ENCODE results near the gene CMTM7. TPM values are rescaled to one million over a fixed set of nuclear protein-coding genes. Genes with fewer than 3 reads are reported as not detected.
"Not testable (repeated sequence)": the region's sequence is repeated elsewhere in the genome, so short reads cannot be mapped to it uniquely, and the experiment has no call there.

CMTM7 gene
- total RNA-seq, 1 donor from 2014 or later: 95.5 TPM

DNA sequence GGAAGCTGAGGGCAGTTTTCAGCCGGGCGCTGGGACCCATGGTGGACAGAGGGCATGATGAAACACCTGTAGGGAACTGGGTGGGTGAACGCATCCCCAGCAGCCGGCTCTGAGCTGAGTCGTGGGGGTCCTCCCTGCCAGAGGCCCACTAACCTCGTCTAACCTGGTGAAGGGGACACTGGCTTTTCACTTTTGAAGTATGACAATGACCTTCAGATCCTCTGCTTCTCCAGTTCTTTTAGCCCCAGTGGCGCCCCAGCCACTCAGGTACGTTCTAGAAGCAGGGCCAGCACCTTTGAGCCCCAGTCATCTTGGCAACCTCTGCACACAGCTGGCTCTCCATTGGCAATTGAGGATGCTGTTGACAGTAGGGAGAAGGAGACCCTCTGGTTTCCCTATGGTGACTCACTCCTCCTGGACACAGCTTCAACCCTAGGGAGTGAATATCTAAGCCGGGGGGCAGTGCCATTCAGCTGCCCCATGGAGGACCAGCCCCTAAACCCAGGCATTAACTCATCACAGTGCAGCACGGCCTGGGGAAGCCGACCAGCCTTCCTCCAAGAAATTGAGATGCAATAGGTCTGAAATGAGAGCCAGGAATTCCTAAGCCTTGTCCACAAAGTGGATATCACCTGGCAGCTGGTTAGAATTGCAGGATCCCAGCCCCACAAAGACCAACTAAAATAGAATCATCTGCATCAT, 64.9 kb downstream of the CMTM7 start:
- Mint-ChIP-seq H3K27me3 (ENCODE audit: unreplicated experiment) (peaks cover 5% of the 10 kb centered on the region), H3K27ac (ENCODE audit: unreplicated experiment) (no peak overlapping the region), H3K36me3 (ENCODE audit: unreplicated experiment) (peaks cover 8% of the 10 kb centered on the region)

DNA sequence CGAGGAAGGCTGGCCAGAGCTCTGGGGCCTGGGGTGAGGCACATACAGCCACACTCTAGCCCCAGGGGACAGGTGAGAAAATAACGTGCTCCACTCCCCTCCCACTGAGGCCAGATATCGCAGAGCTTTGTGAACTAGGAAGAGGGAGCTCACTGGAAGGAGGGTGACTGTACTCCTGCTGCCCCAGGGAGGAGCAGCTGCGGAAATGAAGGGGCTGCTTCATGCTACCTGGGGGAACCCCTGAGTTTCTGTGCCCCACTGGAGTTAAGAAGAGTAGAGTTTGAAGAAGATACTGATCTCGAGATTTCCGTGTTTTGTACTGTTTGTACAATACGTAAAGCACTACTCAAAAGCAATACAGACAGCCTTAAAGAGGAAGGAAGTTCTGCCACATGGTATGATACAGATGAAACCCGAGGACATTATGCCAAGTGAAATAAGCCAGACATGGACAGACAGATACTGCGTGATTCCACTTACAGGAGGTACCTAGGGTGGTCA, 66.4 kb downstream of the CMTM7 start:
- Mint-ChIP-seq H3K9me3 (ENCODE audit: unreplicated experiment) (peaks cover 10% of the 10 kb centered on the region), H3K36me3 (ENCODE audit: unreplicated experiment) (peaks cover 8% of the 10 kb centered on the region), H3K4me1 (ENCODE audit: low read depth, unreplicated experiment) (peaks cover 42% of the 10 kb centered on the region), H3K27me3 (ENCODE audit: unreplicated experiment) (peaks cover 5% of the 10 kb centered on the region), H3K4me3 (ENCODE audit: unreplicated experiment) (no peak overlapping the region), H3K27ac (ENCODE audit: unreplicated experiment) (peak overlapping the region; percentile 4)
- TF ChIP-seq, protein P1, sequence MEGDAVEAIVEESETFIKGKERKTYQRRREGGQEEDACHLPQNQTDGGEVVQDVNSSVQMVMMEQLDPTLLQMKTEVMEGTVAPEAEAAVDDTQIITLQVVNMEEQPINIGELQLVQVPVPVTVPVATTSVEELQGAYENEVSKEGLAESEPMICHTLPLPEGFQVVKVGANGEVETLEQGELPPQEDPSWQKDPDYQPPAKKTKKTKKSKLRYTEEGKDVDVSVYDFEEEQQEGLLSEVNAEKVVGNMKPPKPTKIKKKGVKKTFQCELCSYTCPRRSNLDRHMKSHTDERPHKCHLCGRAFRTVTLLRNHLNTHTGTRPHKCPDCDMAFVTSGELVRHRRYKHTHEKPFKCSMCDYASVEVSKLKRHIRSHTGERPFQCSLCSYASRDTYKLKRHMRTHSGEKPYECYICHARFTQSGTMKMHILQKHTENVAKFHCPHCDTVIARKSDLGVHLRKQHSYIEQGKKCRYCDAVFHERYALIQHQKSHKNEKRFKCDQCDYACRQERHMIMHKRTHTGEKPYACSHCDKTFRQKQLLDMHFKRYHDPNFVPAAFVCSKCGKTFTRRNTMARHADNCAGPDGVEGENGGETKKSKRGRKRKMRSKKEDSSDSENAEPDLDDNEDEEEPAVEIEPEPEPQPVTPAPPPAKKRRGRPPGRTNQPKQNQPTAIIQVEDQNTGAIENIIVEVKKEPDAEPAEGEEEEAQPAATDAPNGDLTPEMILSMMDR (IDR thresholded peaks at IDR 0.05; ENCODE audit: partially characterized antibody, unreplicated experiment): no peak
- no peak for DNase-seq

More for the DNA sequence above, 64.9 kb downstream of the CMTM7 start:
- no peak overlapping the region for H3K4me3 Mint-ChIP-seq (ENCODE audit: unreplicated experiment)
- H3K9me3 Mint-ChIP-seq (ENCODE audit: unreplicated experiment): peaks cover 10% of the 10 kb centered on the region
- peaks cover 42% of the 10 kb centered on the region for H3K4me1 Mint-ChIP-seq (ENCODE audit: low read depth, unreplicated experiment)
- TF ChIP-seq, protein P1 (IDR thresholded peaks at IDR 0.05; ENCODE audit: partially characterized antibody, unreplicated experiment): no peak
- no peak for DNase-seq

DNA sequence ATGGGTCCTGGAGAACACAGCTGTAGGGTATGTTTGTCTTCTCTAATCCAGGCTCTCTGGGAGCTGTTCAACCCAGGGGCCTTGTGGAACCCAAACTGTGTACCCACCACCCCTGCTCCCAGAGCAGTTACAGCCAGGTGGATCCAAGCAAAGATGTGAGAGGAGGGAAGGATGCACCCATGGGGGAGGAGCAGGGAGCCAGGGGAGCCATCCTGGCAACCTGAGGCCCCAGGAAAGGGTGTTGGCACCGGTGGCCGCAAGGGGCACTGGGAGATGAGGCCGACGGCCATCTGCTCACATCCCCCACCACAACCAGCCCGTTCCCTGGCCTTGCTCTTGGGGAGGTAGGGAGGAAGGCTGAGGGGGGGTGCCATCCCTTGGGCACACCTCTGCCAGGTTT, 67.8 kb downstream of the CMTM7 start:
- Mint-ChIP-seq H3K4me3 (ENCODE audit: unreplicated experiment) (no peak overlapping the region), H3K27ac (ENCODE audit: unreplicated experiment) (no peak overlapping the region), H3K36me3 (ENCODE audit: unreplicated experiment) (peaks cover 8% of the 10 kb centered on the region), H3K27me3 (ENCODE audit: unreplicated experiment) (peaks cover 5% of the 10 kb centered on the region), H3K9me3 (ENCODE audit: unreplicated experiment) (peaks cover 10% of the 10 kb centered on the region), H3K4me1 (ENCODE audit: low read depth, unreplicated experiment) (peaks cover 36% of the 10 kb centered on the region)
- no peak for DNase-seq
- TF ChIP-seq, protein P1 (IDR thresholded peaks at IDR 0.05; ENCODE audit: partially characterized antibody, unreplicated experiment): no peak

DNA sequence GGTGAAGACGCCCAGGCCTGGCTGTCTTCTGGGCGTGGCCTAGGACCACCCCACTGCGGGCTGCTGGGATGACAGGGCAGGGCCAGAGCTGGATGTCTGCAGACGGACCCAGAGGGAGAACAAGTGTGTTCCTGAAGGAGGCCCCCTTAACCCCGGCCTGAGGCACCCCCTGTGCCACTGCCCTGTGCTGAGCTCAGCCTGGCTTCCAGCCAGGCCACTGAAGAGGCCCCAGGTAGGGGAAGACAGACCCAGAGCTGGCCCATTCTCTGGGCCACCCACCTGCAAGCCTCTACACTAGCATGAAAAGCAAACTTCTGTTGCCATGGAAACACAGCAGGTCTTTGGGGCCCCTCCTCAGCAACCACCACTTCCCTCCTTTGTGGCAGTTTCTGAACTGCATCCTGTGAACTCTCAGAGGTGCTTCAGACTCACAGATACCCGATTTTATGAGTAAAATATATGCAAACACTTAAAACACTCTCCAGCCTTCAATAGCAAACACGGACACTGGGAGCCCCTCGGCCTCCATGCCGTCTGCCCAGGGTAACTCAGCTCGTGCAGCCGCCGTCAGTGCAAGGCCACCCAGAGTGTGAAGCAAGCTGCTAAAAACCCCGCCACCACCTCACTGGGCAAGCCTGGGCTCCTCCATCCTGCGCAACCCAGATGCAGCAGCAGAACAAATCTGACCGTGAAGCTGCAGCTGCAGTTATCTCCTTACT, 68.5 kb downstream of the CMTM7 start:
- TF ChIP-seq, protein P1 (IDR thresholded peaks at IDR 0.05; ENCODE audit: partially characterized antibody, unreplicated experiment): no peak
- Mint-ChIP-seq H3K4me1 (ENCODE audit: low read depth, unreplicated experiment) (peaks cover 32% of the 10 kb centered on the region), H3K9me3 (ENCODE audit: unreplicated experiment) (peaks cover 10% of the 10 kb centered on the region), H3K4me3 (ENCODE audit: unreplicated experiment) (no peak overlapping the region), H3K27me3 (ENCODE audit: unreplicated experiment) (peaks cover 5% of the 10 kb centered on the region), H3K27ac (ENCODE audit: unreplicated experiment) (peak overlapping the region; percentile 49), H3K36me3 (ENCODE audit: unreplicated experiment) (peaks cover under 1% of the 10 kb centered on the region)
- peak; percentile 42 for DNase-seq

DNA sequence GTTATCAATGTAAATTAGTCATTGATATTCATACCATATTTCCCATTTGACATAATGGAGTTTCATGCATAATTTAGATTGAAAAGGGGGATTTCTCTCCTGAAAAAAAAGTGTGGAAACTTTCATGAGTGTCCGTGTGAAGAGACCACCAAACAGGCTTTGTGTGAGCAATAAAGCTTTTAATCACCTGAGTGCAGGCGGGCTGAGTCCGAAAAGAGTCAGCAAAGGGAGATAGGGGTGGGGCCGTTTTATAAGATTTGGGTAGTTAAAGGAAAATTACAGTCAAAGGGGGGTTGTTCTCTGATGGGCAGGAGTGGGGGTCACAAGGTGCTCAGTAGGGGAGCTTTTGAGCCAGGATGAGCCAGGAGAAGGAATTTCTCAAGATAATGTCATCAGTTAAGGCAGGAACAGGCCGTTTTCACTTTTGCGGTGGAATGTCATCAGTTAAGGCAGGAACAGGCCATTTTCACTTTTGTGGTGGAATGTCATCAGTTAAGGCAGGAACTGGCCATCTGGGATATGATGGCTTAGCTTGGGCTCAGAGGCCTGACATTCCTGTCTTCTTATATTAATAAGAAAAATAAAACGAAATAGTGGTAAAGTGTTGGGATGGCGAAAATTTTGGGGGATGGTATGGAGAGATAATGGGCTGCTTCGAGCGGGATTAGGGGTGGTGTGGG, 69.3 kb downstream of the CMTM7 start:
- H3K4me3 Mint-ChIP-seq (ENCODE audit: unreplicated experiment); H3K36me3 Mint-ChIP-seq (ENCODE audit: unreplicated experiment); DNase-seq; H3K27me3 Mint-ChIP-seq (ENCODE audit: unreplicated experiment); H3K9me3 Mint-ChIP-seq (ENCODE audit: unreplicated experiment): not testable (repeated sequence)
- peaks cover 32% of the 10 kb centered on the region for H3K4me1 Mint-ChIP-seq (ENCODE audit: low read depth, unreplicated experiment)
- H3K27ac Mint-ChIP-seq (ENCODE audit: unreplicated experiment): peak overlapping the region; percentile 49

DNA sequence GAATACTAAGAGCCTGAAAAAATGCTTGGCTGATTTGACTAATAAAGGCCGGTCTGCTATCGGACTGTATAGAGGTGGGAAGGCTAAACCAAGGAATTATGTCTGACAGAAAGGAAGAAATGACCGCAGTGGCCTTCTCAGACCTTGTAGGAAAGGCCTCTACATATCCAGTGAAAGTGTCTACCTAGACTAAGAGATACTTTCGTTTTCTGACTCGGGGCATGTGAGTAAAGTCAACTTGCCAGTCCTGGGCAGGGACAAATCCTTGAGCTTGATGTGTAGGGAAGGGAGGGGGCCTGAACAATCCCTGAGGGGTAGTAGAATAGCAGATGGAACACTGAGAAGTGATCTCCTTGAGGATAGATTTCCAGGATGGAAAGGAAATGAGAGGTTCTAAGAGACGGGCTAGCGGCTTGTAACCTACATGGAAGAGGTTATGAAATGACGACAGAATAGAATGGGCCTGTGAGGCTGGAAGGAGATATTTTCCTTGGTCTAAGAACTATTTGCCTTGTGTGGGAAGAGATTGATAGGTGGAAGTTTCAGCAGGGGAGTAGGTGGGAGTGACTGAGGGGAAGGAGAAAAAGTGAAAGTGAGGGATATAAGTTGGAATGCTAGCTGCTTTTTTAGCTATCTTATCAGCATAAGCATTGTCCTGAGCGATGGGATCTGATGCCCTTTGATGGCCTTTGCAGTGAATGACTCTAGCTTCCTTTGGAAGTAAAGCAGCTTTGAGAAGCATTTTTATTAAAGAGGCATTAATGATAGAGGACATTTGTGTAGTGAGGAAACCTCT, 70.7 kb downstream of the CMTM7 start:
- Mint-ChIP-seq H3K9me3 (ENCODE audit: unreplicated experiment) (peaks cover 16% of the 10 kb centered on the region), H3K27me3 (ENCODE audit: unreplicated experiment) (peaks cover 10% of the 10 kb centered on the region), H3K4me1 (ENCODE audit: low read depth, unreplicated experiment) (peaks cover 39% of the 10 kb centered on the region)
- not testable (repeated sequence) for DNase-seq; H3K4me3 Mint-ChIP-seq (ENCODE audit: unreplicated experiment); H3K36me3 Mint-ChIP-seq (ENCODE audit: unreplicated experiment); H3K27ac Mint-ChIP-seq (ENCODE audit: unreplicated experiment)

DNA sequence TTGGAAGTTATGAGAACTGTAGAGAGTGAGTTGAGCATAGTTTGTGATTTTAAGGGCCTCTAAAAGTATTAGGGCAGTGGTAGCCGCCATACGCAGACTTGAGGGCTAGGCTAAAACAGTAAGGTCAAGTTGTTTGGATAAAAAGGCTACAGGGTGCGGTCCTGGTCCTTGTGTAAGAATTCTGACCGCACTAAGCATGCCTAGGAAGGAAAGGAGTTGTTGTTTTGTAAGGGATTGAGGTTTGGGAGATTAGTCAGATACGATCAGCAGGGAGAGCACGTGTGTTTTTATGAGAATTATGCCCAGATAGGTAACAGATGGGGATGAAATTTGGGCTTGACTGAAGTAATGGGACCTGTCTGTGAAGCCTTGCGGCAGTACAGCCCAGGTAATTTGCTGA, 71.8 kb downstream of the CMTM7 start:
- Mint-ChIP-seq H3K4me1 (ENCODE audit: low read depth, unreplicated experiment) (peaks cover 35% of the 10 kb centered on the region), H3K27me3 (ENCODE audit: unreplicated experiment) (peaks cover 13% of the 10 kb centered on the region), H3K9me3 (ENCODE audit: unreplicated experiment) (peaks cover 23% of the 10 kb centered on the region)
- not testable (repeated sequence) for H3K27ac Mint-ChIP-seq (ENCODE audit: unreplicated experiment); H3K4me3 Mint-ChIP-seq (ENCODE audit: unreplicated experiment); H3K36me3 Mint-ChIP-seq (ENCODE audit: unreplicated experiment); DNase-seq
